GDM1 (cell line): Measurements from ENCODE around the gene TSKU.
A peak's percentile ranks its signal among the peaks of the same experiment; 100 is the strongest.
"Not testable (repeated sequence)": the region's sequence is repeated elsewhere in the genome, so short reads cannot be mapped to it uniquely, and the experiment has no call there.

Experiments used
- DNase-seq: peaks from one replicate; lab custom pipeline; 2025; lab: John Stamatoyannopoulos, UW

Gene TSKU

DNA sequence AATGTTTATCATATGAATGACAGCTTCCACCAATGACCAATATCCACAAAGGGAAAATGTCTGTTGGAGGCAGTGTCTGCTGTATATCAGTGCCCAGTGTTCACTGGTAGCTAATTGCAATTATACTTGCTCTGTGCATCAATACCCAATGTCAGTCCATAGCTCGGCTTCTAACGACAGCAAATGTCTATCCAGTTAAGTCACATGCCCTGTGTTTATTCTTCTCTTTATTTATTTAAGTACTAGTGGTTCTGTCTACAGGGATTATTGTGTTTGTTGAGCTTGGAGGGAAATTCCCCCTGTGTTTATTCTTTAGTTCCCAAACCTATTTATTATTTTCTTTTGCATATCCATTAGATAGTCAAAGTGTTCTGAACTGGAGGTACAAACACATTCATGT lies 18.6 kb downstream of the TSKU start:
- no peak for DNase-seq

DNA sequence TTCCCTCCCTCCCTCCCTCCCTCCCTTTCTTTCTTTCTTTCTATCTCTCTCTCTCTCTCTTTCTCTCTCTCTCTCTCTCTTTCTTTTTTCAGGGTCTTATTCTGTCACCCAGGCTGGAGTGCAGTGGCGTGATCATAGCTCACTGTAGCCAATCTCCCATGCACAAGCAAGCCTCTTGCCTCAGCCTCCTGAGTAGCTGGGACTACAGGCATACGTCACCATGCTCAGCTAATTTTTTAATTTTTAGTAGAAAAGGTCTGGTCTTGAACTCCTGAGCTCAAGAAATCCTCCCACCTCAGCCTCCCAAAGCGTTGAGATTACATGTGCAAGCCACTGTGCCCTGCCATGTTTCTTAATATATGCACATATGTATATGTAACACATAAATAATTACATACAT lies 19.0 kb downstream of the TSKU start:
- DNase-seq, result no peak

DNA sequence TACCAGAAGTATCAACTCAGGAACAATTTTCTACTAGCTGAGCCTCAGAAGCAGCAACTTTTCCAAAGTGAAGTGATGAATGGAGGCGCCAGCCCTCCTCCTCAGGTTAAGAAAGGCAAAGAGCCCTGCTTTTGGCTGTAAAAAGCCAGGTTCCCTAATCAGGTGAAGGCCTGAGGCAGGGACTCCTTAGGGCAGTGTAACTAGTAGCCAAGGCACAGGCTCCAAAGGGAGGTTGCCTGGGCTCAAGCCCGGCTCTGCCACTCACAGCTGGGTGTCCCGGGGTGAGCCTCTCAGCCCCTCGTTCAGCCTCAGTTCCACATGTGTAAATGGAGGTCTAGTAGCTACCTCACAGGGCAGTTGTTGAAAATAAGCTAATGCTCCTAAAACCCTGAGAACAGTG lies 19.5 kb downstream of the TSKU start:
- DNase-seq, result no peak

DNA sequence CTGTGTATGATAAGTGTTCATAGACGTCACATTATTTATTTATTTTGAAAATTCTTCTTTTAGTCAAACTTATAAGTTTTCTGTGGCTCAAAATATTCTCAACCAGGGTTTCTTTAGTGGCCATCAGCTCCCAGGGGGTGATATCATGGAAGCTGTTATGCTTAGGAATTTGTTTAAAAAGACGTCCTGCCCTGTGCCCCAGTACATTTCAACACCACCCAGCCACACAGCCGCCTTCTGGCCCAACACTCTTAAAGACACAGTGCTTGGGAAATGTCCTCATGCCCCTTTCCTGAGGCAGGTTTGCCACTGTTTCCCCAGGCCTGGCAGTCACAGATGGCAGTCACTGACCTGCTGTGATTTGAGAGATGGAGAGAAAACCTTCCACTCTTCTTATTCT lies 19.9 kb downstream of the TSKU start:
- no peak for DNase-seq

DNA sequence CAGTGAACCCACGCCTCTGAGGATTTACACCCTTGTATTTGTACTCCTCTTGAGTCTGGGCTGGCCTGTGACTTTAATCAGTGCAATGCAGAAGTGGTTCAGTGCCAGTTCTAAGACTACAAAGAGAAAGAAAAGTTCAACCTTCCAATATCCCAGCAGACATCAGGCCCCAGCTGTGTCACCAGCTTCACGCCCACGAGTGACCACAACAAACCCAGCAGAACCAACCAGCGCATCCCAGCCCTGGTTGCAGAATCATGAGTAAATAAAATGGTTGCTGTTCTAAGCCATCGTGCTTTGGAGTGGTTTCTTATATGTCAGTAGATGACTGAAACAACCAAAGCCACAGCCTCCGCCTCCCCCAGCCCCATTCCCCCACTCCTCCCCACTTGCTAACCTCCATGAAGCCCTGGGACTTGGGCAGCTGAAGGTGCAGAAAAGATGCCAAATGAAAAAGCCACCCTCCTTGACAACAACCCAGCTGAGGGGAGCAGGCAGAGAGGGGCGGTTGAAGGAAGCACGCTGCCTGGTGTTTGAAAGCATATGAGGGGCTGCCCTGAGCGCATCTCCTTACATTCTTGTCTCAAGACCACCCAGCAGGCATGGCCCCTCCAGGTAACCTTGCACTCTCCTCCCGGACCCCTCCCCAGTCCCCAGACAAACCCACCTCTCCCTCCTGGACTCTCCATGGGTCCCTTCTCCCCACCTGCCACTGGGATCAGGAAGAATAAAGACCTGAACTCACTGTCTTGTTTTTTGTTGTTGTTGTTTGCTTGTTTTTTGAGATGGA lies 20.9 kb downstream of the TSKU start:
- no peak for DNase-seq

DNA sequence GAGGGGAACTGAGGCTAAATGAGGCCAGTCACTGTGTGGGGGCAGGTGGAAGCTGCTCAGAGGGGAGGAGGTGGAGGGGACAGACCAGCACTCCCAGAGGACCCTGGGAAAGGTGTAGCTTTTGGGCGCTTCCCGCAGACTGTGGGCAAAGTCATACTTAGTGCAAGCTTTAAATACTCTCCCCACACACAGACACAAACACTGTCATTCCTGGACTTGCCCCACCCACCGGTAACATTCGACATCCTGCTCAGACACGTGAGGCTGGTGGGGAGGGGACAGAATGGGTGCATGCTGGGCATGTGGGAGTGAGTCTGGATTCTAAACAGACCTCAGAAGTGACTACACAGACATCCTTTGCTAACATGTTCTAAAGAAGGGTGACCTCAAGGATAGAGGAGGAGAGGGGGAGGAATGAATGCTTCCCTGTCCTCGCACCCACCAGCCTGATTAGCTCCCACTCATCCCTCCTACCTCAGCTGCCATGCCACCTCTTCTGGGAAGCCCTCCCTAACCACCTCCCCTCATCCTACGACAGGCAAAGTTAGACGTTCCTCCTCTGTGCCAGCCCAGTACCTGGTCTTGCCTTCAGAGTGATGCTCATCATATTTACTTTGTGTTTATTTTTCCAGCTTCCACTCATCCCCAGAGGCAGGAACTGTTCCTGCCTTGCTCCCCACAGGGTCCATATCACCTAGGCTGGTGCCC lies 22.2 kb downstream of the TSKU start:
- no peak for DNase-seq

DNA sequence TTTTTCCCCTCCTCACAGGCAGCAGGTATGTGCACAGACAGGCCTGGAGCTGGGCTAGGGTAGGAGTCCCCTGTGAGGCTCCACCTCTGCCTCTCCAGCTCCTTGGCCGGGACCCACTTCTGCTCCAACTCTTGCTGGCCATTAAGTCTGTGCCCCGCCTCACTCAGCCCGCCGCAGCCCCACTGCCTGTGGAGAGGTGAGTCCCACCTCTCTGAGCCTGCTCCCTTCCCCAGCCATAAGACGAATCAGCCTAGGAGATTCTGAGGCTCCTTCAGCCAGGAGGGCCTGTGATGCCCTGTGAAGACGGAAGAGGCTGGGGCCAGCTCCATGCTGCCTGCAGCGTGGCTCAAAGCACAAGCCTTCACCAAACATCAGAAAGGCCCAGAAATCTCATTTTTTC lies 23.0 kb downstream of the TSKU start:
- no peak for DNase-seq

DNA sequence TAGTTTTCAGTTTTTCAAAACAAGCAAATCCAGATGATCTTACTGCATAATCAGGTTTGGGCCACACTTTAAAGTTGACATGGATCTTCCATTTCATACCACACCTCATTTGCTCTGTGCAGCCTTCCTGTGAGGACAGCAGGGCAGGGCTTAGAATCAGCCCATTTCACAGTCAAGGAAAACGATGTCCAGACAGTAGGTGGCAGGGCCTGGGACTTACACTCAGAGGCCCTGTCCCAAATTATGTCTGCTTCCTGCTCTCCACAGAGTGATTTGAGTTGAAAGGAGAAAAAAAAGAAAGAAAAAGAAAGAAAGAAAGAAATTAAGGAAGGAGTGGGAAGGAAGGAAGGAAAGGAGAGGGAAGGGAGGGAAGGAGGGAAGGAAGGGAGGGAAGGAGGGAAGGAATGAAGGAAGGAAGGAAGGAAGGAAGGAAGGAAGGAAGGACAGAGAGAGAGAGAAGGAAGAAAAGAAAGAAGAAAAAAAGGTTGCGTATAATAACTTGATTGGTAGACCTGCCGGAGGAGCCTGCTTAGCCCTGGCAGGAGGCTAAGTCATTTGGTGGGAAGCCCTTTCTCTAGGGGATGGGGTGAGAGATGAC lies 23.6 kb downstream of the TSKU start:
- DNase-seq, result no peak

DNA sequence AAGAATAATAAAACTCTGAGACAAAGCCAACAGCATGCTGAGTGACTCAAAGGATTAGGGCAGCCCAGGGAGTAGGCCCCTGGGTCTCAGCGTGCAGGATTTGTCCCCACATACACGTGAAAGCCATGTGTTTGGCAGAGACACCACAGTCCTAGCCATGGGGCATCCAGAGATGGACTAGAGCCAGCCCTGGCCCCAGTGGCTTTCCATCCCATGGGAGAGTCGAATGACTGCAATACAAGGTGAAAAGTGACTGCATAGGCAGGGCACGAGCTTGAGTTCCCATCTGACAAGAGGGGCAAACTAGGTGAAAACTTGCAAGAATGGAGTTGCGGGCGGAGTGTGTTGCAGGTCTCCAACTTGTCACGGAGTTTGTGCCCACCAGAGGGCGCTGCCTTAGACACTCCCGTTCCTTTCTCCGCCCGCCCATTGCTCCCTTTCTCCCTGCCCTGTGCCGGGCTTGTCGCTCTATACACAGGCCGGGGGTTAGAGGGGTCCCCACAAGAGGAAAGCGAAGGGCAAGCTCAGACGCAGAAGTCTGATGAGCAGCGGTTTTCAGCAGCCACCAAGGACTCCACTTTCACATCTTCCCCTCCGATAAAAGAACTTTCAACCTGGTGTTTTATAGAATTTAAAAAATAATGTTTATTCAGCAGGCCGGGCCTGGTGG lies 24.2 kb downstream of the TSKU start:
- peak; percentile 55 for DNase-seq

DNA sequence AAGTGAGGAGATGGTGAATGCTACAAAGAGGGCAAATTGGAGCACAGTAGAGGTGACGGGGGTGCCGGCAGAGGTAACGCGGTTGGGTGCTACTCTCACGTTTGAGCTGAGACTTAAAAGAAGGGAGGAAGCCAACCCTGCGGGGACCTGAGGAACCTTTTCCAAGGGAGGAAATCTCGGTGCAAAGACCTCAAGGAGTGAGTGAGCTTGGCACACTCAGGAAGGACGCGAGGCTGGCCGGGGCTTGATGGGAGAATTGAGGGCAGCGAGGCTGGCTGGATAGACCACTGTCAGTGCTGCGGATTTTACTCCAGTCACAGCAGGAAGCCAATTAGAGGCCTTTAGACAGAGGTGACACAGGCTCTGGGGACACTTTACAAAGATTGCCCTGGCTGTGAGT lies 25.0 kb downstream of the TSKU start:
- DNase-seq, result no peak

DNA sequence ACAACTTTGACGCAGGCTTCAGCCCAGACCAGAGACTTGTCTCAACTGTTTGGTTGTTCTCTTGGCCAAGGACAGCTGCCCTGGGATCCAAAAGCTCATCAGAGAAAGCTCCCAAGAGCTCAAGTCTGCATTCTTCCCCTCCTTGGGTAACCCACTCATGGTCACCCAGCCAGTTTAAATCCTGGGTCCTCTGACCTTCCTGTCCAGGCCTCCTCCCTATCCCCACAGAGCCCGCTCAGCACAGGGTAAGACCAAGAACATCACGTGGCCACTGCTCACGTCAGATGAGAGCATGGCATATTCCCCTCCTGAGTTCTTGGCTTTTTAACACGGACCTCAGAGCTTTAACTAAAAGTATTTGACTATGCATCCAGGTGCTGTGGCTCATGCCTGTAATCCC lies 25.8 kb downstream of the TSKU start:
- no peak for DNase-seq

DNA sequence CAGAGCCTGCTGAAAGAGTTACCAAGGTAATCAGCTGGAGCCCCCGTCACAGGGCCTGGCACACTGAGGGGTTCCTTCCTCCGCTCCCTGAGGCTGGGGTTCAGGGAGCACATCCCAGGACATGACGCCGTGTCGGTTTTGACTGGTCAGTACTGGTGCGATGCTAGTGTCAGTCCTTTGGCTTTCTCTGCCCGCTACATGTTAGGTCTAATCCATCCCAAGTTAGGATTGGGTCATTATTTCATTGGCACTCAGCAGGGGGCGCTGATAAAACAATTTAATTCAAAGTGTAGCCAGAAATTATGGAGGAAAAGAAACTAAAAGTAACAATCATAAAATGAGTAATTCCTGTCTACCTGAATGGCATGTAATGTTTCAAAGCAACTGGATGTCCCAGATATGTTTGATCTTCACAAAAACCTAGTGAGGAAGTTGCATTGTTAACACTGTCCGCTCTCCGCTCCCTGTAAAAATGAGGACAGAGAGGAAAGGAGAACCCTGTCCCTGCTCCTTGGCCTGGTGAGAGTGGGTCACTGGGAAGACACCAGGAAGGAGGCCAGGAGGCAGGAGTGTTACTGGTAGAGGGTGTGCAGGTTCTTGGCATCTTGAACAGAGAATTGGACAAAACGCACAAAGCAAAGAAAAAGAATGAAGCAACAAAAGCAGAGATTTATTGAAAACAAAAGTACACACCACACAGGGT lies 27.1 kb downstream of the TSKU start:
- DNase-seq, result no peak

DNA sequence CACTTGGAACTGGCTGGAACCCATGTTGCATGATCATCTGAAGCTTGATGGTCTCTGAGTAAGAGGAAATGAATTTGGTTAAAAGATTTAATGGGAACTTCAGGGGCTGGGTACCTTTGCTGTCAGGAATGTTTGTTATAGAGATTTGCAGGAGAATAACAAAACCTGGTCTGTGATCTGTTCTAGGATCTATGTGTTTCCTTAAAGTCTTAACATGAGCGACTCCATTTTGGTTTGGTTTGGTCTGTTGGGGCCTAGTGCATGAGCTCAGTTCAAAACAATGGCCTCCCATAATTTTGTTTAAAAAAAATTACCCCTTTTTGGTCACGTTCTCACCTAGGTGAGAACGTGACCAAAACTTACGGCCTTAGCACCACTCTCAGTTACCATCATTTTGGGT lies 28.1 kb downstream of the TSKU start:
- DNase-seq, result no peak

DNA sequence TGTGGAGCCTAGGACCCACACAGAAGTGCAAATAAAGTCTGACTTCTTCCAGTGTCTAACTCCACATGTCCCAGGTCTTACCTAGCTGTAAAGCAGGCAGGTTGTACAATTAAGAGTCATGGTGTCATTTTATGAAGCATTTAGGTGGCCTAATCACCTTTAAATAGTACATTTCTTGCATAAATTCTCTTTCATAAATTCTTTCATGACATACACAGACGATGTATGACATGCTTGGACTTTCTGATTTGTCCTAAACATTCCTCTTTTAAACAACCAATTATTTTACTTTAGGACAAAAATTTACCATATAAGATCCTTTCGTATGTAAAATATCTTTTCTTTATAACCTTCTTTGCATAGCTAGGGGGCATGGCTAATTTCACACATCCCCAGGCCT lies 31.3 kb downstream of the TSKU start:
- no peak for DNase-seq

DNA sequence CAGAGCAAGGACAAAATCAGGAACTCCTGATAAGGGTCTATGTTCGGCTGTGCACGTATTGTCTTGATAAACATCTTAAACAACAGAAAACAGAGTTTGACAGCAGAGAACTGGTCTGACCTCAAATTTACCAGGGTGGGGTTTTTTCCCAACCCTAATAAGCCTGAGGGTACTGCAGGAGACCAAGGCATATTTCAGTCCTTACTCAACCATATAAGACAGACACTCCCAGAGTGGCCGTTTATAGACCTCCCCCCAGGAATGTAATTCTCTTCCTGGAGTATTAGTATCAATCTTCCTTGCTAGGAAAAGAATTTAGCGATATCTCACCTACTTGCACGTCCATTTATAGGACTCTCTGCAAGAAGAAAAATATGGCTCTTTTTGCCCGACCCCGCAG lies 32.5 kb downstream of the TSKU start:
- not testable (repeated sequence) for DNase-seq

DNA sequence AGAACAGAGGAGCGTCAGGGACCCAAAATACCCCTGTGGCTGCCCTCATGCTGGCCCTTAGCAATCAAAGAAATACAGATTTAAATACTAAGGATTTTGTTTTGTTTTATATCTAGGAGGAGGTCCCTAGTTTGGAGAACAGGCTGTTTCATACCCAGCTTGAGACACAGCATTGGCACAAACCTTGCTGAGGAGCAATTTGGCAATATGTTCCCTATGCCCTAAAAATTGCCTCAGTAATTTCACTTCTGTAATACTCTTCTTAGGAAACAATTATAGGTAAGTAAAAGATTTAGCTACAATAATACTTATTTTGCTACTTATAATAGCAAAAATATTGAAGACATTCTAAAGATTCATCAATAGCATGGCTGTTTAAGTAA lies 37.0 kb downstream of the TSKU start:
- DNase-seq, result no peak

DNA sequence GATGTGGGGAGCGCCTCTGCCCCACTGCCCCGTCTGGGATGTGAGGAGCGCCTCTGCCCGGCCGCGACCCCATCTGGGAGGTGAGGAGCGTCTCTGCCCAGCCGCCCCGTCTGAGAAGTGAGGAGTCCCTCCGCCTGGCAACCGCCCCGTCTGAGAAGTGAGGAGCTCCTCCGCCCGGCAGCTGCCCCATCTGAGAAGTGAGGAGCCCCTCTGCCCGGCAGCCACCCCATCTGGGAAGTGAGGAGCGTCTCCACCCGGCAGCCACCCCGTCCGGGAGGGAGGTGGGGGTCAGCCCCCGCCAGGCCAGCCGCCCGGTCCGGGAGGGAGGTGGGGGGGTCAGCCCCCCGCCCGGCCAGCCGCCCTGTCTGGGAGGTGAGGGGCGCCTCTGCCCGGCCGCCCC lies 38.2 kb downstream of the TSKU start:
- DNase-seq, result not testable (repeated sequence)

DNA sequence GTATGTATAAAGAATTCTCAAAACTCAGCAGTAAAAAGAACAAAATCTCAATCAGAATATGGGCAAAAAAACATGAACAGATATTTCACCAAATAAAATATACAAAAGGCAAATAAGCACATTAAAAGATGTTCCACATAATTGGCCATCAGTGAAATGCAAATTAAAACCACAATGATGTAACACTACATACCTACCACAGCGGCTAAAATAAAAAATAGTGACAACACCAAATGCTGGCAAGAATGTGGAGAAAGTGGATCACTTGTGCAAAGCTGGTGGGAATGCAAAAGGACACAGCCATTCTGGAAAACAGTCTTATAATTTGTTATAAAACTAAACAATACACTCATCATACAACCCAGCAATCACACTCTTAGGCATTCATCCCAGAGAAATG lies 39.2 kb downstream of the TSKU start:
- DNase-seq, result no peak

DNA sequence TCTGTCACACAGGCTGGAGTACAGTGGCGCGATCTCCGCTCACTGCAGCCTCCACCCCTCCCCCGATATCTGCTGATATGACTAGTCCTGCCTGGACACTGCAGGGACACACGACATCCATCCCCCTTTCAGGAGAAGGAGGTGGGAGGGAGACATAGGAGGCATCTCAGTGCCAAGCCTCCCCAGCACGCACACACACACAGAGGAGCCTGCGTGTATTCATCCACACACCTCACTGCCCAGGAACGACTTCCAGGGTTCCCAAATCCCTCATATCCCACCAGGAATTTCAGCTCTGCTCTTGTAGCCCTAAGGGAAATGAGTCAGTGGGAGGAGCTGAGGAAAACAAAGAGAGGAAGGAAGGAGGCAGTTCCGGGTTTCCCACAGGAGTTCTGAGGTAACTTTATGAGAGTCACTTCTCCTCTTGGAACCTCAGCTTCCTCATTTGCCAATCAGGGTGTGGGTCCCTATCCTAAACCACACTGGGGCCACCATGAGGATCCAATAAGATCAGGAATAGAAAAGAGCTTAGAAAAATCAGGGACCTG lies 40.4 kb downstream of the TSKU start:
- DNase-seq, result no peak

DNA sequence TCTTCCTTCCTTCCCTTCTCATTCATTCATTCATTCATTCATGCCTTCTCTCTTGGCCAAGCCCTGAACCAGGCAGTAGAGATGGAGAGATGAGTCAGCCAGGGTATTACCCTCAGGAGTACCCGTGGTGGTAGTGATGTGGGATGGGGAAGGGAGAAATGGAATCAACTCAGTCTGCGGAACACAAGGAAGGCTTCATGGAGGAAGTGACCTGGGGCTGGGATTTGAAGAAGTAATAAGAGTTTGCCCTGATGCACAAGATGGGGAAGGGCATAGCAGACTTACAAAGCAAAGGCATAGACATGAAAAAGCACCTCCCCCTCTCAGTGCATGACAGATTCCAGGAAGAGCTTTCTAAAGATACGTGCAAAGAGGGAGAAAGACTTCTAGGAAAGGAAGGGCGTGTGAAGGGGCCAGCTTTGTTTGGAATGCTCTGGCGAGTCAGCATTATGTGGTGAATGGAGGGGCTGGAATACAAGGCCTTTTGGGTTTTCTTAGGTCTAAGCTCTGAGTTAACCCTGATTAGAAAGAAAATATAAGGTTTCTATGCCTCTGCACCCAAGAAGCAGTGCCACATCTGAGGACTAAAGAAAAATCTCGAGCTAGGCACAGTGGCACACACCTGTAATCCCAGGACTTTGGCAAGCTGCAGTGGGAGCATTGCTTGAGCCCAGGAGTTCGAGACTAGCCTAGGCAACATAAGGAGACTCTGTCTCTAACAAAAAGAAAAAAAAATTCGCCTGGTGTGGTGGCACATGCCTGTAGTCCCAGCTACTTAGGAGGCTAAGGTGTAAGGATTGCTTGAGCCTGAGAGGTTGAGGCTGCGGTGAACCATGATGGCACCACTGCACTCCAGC lies 41.2 kb downstream of the TSKU start:
- no peak for DNase-seq
